Hindlimb muscle (tissue), 1 donor: ENCODE data around the gene PAK1. TPM values are rescaled to one million over a fixed set of nuclear protein-coding genes. Genes with fewer than 3 reads are reported as not detected.
"Not testable (repeated sequence)": the region's sequence is repeated elsewhere in the genome, so short reads cannot be mapped to it uniquely, and the experiment has no call there.

ENCODE experiments used
- DNase-seq: peaks from one replicate; pipeline ENCODE4 v3.0.0-alpha.2; 2013
- polyA plus RNA-seq: library from polyadenylated mRNA; unstranded; fragments of 120-200 nt; gene quantifications from one replicate; pipeline ENCODE4 v1.2.1, GENCODE V29; 2013; ENCODE audit not compliant: insufficient read length

The PAK1 gene
- 98.0 TPM for polyA plus RNA-seq

GRCh38 chr11:77473801-77474683 is at the start of gene PAK1:
Gene PAK1, minus strand, starts transcription at chr11:77474094. Its CDS starts 81,574 bp downstream, at chr11:77392520.
- peak; percentile 89 for DNase-seq

GRCh38 chr11:77522215-77522614 is 48.3 kb upstream of the PAK1 start:
- DNase-seq = no peak

- no peak for DNase-seq
These were observed 46.0 kb upstream of the PAK1 start for GRCh38 chr11:77519847-77520246.

- no peak for DNase-seq
These were observed 44.6 kb upstream of the PAK1 start for GRCh38 chr11:77518471-77518870.

GRCh38 chr11:77517753-77518152 is 43.9 kb upstream of the PAK1 start:
- no peak for DNase-seq

GRCh38 chr11:77517226-77517625 is 43.3 kb upstream of the PAK1 start:
- DNase-seq = no peak

- DNase-seq = no peak
These were observed 41.6 kb upstream of the PAK1 start for GRCh38 chr11:77515483-77515882.

GRCh38 chr11:77515063-77515462 is 41.2 kb upstream of the PAK1 start:
- no peak for DNase-seq

GRCh38 chr11:77512092-77512491 is 38.2 kb upstream of the PAK1 start:
- no peak for DNase-seq

- no peak for DNase-seq
These were observed 37.0 kb upstream of the PAK1 start for GRCh38 chr11:77510851-77511250.

GRCh38 chr11:77510095-77510494 is 36.2 kb upstream of the PAK1 start:
- no peak for DNase-seq

- DNase-seq = no peak
These were observed 34.1 kb upstream of the PAK1 start for GRCh38 chr11:77508019-77508418.

GRCh38 chr11:77506857-77507256 is 33.0 kb upstream of the PAK1 start:
- no peak for DNase-seq

GRCh38 chr11:77505956-77506355 is 32.1 kb upstream of the PAK1 start:
- DNase-seq = no peak

- DNase-seq = peak; percentile 5
These were observed 29.1 kb upstream of the PAK1 start for GRCh38 chr11:77503006-77503405.

GRCh38 chr11:77502346-77502905 is 28.5 kb upstream of the PAK1 start:
- DNase-seq = peak; percentile 11

- DNase-seq = no peak
These were observed 27.9 kb upstream of the PAK1 start for GRCh38 chr11:77501758-77502157.

GRCh38 chr11:77497368-77497767 is 23.5 kb upstream of the PAK1 start:
- DNase-seq = no peak

- DNase-seq = no peak
These were observed 21.6 kb upstream of the PAK1 start for GRCh38 chr11:77495526-77495925.

- not testable (repeated sequence) for DNase-seq
These were observed 16.1 kb upstream of the PAK1 start for GRCh38 chr11:77490035-77490434.

GRCh38 chr11:77487790-77488189 is 13.9 kb upstream of the PAK1 start:
- no peak for DNase-seq

GRCh38 chr11:77479746-77480352 is 6.0 kb upstream of the PAK1 start:
- DNase-seq = no peak

- DNase-seq = no peak
These were observed 1.3 kb upstream of the PAK1 start for GRCh38 chr11:77475206-77475605.

GRCh38 chr11:77474684-77475060 is 778 bp upstream of the PAK1 start:
- no peak for DNase-seq
